HG02642 (cell line): ENCODE measurements around the gene ARHGEF11.

ENCODE experiments used
- ATAC-seq: cut with Tn5 transposase; IDR thresholded peaks from one replicate; pipeline ENCODE4 v1.9.1; 2021; ENCODE audit warnings: mild to moderate bottlenecking; ENCODE audit not compliant: unreplicated experiment, poor library complexity

ARHGEF11 gene

DNA sequence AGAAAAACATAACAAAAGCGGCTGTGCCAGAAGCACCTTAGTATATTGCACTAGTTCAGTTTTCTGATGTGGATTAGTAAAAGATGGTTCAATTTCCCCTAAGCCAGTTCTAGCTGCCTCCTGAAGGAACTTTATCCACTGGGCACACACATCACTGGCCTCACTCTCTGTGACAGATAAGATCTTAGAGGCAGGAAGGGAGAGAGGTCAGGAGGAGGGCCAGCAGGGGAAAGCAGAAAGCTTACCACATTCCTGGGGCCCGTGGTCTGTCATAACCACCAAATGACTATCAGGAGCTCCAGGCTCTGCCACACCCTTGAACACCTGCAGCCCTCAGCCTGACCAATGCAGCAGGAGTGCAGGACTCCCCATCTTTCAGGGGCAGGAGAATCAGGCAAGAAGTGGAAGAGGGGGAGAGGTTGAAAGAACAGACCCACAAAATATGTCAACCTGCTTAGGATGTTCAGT lies 87.3 kb downstream of the ARHGEF11 start:
- ATAC-seq = no peak

GRCh38 chr1:156957634-156958033 lies 87.9 kb downstream of the ARHGEF11 start:
- no peak for ATAC-seq

DNA sequence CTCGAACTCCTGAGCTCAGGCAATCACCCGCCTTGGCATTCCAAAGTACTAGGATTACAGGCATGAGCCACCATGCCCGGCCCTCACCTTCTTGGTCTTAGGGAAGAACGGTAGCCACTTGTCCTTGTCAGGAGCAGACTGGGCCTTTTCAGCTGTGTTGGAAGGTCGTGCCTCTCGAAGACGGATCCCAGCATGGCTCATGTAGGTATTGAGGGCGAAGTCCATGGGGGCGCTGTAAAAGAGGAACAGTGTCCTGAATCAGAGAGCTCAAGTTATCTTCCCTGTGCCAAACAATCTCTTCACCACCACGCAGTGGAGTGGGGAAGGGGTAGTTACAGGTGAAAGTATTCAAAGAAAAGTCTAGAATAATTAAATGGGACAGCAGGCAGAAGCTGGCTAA lies 89.2 kb downstream of the ARHGEF11 start:
- no peak for ATAC-seq

GRCh38 chr1:156953571-156953970 lies 92.0 kb downstream of the ARHGEF11 start:
- no peak for ATAC-seq

GRCh38 chr1:156951371-156951770 lies 94.2 kb downstream of the ARHGEF11 start:
- no peak for ATAC-seq

GRCh38 chr1:156949127-156949526 lies 96.4 kb downstream of the ARHGEF11 start:
- no peak for ATAC-seq

DNA sequence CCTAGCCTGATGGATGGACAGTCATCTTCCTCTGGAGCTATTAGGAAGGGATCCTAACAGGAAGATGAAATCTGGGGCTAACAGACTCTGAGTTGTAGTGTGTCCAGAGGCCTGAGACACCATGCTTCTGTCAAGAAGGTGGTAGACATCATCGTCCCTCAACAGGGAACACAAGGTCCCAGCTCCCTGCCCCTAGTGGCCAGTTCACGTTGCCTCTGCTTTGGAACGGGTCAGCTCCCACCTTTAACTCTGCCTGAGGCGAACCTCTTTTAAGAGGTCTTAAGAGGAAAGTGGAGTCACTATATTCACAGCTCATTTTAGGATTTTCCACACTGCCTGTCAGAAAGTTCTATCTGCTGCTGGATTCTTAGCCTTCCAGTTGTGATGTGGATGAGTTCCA lies 96.8 kb downstream of the ARHGEF11 start:
- ATAC-seq = no peak

DNA sequence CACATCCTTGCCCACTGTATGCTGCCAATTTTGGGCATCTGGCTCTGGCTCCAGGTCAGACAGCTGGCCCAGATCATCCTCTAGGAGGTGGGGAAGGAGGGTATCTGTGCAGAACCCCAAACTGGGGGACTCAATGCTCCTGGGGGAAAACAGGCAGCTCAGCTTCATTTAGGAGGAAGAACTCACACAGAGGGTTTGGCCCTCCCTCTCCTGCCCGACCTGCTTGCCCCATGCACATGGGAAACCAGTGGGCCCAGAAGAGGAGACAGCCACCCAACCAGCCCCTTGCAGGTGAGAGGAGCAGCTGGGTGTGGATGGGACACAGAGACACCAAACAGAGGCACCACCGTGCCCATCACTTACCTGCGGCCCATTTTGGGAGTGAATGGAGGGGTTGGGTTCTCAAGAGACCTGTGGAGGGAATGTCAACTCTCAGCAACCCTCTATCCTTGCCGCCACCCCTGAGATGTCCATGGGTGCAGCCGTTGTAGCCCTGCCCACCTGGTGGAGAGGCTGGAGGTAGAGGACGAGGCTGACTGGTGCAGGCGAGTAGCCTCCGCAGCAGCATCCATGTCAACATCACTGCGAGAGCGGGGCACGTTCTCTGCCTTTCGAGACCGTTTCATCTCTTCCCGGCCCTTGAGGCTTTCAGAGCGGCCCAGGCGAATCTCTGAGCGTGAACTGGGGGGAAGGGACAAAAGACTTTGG lies 97.6 kb downstream of the ARHGEF11 start:
- ATAC-seq = no peak

- no peak for ATAC-seq
Measured at GRCh38 chr1:156947127-156947526, 98.4 kb downstream of the ARHGEF11 start.

DNA sequence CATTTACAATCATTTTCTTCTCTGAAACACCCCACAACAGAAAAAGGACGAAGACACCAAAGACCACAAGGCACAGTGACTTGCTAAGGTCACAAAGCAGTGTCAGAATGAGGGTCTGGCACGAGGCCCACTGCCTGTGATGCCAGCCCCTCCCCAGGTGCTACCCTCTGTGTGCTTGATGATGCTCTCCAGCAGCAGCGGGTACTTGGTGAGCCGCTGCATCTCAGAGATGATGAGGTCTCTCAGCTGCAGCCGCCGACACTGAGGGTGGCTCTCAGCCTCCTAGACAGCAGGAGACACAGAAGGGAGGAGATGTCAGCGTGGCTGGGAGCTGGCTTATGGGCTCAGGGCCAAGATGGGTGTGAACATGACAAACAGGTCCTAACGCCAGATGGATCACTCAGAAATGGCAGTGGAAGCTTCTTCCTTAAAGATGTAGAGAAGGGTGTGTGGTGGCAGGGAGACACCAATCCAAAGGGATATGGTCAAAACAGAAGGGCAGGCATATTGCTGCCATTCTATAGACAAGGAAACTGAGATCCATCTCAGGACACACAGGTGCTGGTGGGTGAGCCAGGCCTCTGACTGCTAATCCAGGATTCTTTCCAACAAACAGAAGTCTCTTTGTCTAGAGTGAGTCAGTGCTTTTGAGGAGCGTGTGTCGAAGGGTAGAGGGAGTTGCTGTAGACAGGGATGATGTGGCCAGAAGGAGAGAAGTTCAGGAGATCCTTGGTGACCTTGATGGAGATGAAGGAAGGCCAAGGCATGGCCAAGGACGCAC lies 99.5 kb downstream of the ARHGEF11 start:
- ATAC-seq = no peak

- no peak for ATAC-seq
Measured at GRCh38 chr1:156944848-156945247, 100.7 kb downstream of the ARHGEF11 start.

DNA sequence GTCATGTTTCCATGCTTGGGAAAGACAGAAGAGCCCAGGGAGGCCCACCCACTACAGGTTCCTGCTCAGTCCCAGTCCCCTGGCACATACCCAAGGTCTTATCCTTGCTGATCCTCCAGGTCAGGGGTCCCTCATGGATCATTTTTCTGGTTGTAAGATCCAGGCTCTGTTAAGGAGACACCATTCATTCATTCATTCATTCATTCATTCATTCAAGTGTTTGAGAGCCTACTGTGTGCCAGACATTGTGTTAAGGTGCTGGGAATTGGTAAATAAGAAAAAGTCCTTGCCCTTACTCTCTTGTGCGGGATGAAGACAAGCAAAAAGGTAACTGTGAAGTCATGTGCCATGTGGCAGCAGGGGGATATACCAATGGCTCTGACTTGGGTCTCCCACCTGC lies 101.3 kb downstream of the ARHGEF11 start:
- no peak for ATAC-seq

GRCh38 chr1:156943756-156944155 lies 101.8 kb downstream of the ARHGEF11 start:
- ATAC-seq = no peak

DNA sequence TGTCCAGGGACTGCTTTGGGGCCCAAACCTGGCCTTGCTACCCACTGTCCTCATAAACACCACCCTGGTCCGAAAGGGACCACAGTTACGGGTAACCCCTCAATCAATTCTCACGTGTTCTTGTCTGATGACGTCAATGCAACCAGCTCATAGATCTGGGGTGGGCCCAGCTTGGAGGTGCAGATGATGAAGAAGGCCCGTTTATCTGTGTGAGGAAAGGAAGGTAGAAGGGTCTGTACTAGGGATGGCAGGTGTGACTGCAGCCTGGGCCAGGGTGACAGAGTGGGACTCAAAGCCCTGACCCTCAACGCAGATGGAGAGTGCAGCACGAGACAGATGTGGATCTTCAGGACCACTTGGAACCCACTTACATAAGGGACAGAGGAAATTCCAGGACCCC lies 103.0 kb downstream of the ARHGEF11 start:
- ATAC-seq = no peak

- no peak for ATAC-seq
Measured at GRCh38 chr1:156942176-156942575, 103.4 kb downstream of the ARHGEF11 start.

DNA sequence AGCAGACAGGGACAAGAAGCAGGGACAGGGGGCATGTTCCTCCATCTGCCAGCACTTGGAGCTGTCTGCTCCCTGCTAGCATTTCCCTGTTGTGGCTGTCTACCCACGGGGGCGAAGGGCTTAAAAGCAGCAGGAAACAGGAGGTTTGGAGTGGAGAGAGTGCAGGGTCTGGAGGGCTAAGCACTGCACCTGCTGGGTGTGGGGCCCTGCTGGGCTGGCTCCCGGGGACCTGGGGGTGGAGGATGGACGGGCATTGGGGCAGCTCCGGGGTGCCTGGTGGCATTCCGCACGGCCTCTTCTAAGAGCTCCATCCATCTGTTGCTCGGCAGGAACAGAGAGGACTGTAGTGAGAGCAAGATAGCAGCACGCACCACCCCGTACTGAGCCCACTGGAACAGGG lies 103.9 kb downstream of the ARHGEF11 start:
- ATAC-seq = no peak

DNA sequence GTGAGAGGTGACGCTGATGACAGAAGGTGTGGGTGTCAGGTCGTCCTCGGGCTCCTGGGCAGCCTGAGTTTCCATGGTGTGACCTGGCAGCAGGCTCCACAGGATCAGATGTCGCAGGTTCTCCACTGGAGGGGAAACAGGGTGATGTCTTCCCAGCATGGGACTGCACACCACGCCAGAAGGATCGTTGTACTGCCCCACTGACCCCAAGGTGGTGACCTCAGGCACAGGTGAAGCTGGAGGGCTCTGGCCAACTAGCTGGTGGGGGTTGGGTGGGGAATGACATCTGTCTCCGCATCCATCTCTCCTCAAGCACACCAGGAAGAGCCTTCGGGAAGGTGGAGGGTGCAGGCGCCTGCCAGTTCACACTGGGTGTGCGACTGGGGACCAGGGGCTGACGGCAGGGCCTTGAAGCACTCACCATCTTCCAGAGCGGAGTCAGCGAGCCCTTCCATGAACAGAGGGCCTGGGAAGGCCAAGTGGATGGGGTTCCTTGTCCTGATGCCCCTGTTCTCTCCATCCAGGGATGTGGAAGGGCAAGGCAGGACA lies 105.7 kb downstream of the ARHGEF11 start:
- ATAC-seq = no peak

DNA sequence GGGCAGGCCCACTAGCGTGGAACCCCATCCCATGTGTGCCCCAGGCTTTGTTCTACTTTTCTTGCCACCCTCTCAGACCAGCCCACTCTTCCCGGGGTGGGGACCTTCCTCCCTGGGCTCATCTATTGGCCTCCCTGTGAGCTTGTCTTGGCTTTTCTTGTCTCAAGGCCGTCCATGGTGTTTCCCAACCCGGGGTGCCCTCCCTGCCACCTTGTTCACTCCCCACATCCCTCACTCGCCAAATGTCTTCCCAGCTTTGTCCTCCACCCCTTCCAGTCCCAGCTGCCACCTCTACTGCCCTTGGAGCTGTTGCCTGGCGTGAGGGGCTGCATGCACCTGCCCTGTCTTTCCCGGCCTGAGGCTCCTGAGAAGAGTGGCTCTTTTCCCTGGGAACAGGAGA lies 106.7 kb downstream of the ARHGEF11 start:
- no peak for ATAC-seq

GRCh38 chr1:156937883-156938282 lies 107.7 kb downstream of the ARHGEF11 start:
- no peak for ATAC-seq

DNA sequence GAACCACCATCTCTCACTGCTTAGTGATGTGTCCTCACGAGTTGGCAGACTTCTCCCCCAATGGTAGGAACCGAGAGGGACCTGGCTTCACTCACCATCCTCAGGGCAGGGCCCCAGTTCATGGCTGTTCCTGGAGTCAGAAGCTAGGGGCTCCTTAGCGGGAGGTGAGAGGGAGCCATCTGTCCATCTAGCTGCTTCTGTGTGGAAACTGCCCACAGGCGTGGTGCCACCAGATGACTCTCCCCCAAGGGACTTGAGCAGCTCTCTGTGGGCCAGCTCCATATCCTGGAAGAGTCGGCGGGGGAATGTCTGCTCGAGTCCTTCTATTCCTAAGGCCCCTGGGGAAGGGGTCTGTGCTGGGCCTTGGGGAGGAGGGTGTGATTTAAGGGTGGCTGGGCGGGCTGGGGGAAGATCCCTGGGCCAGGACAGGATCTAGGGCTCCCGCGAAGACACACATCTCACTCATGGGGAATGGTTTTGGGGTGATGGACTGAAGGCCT lies 108.8 kb downstream of the ARHGEF11 start:
- ATAC-seq = no peak

DNA sequence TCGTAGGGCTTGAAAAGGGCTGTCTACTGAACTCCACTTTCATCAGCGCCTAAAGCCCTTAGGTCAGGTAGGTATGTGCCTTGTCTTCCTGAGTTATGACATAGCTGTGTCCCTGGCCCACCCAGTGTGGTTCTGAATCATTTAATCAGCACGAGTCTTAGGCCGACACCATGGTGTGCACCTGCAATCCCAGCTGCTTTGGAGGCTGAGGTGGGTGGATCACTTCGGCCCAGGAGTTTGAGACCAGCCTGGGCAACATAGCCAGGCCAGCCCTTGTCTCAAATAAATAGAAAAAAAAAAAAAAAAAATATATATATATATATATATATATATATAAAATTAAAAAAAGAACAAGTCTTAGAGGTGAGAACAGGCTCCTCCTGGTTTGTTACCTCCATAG lies 109.4 kb downstream of the ARHGEF11 start:
- no peak for ATAC-seq
